HepG2 (cell line): ENCODE measurements around the gene CTU2. TPM values are rescaled to one million over a fixed set of nuclear protein-coding genes. Genes with fewer than 3 reads are reported as not detected.

Source experiments
- BHLHE40 ChIP-seq: IDR thresholded peaks from 2 replicates; pipeline ENCODE4 v1.6.1; 2011; ENCODE audit warnings: low read length, improper control_type of control experiment
- CCDC6 ChIP-seq: sonication (generic); formaldehyde crosslinking; IDR thresholded peaks from 2 replicates; pipeline ENCODE4 v1.8.1; 2022; ENCODE audit warnings: mild to moderate bottlenecking, missing genetic modification reagents, moderate library complexity
- CHD2 ChIP-seq: IDR thresholded peaks from 2 replicates; pipeline ENCODE4 v1.6.1; 2011; ENCODE audit warnings: low read depth, low read length, improper control_type of control experiment
- NFKB2 ChIP-seq: sonication (generic); formaldehyde crosslinking; IDR thresholded peaks from 2 replicates; pipeline ENCODE4 v1.4.0; 2020; ENCODE audit warnings: missing genetic modification reagents, borderline replicate concordance
- PTBP1 ChIP-seq: fragments of 200-400 bp; formaldehyde crosslinking; IDR thresholded peaks from 2 replicates; pipeline ENCODE4 v1.6.1; 2018; ENCODE audit warnings: low read length, low read depth; ENCODE audit not compliant: poor library complexity, severe bottlenecking
- RXRA ChIP-seq: sonication (generic); formaldehyde crosslinking; IDR thresholded peaks from 2 replicates; pipeline ENCODE4 v1.5.1; 2020; ENCODE audit warnings: missing genetic modification reagents
- SMYD3 ChIP-seq: sonication (generic); formaldehyde crosslinking; IDR thresholded peaks from 2 replicates; pipeline ENCODE4 v1.8.1; 2023; ENCODE audit warnings: mild to moderate bottlenecking, missing genetic modification reagents
- TBP ChIP-seq: sonication (generic); formaldehyde crosslinking; IDR thresholded peaks from 2 replicates; pipeline ENCODE4 v1.5.0; 2020; ENCODE audit warnings: missing genetic modification reagents
- ZFX ChIP-seq: sonication (generic); formaldehyde crosslinking; IDR thresholded peaks from 2 replicates; pipeline ENCODE4 v1.4.0; 2020; ENCODE audit warnings: mild to moderate bottlenecking, low read depth, missing genetic modification reagents, moderate library complexity
- ZFY ChIP-seq: sonication (generic); formaldehyde crosslinking; IDR thresholded peaks from 2 replicates; pipeline ENCODE4 v1.4.0; 2020; ENCODE audit warnings: missing genetic modification reagents
- ZNF3 ChIP-seq: IDR thresholded peaks from 2 replicates; pipeline ENCODE4 v1.7.0; 2017; ENCODE audit warnings: inconsistent platforms
- ZNF331 ChIP-seq: sonication (generic); formaldehyde crosslinking; IDR thresholded peaks from 2 replicates; pipeline ENCODE4 v1.4.0; 2020; ENCODE audit warnings: missing genetic modification reagents
- ZNF619 ChIP-seq: sonication (generic); formaldehyde crosslinking; IDR thresholded peaks from 2 replicates; pipeline ENCODE4 v1.4.0; 2020; ENCODE audit warnings: mild to moderate bottlenecking, missing genetic modification reagents
- ZNF724P ChIP-seq: sonication (generic); formaldehyde crosslinking; IDR thresholded peaks from 2 replicates; pipeline ENCODE4 v1.8.0; 2022; ENCODE audit warnings: missing genetic modification reagents, borderline replicate concordance
- ZNF781 ChIP-seq: sonication (generic); formaldehyde crosslinking; IDR thresholded peaks from 2 replicates; pipeline ENCODE4 v1.5.1; 2020; ENCODE audit warnings: borderline replicate concordance, mild to moderate bottlenecking, missing genetic modification reagents; ENCODE audit errors: not compliant biosample characterization
- ZSCAN9 ChIP-seq: IDR thresholded peaks from 2 replicates; pipeline ENCODE4 v1.6.1; 2016; ENCODE audit warnings: borderline replicate concordance
- polyA plus RNA-seq, 8 experiments: library from polyadenylated mRNA; depleted of rRNA in 3 of 8; stranded (reverse) in 7 of 8; unstranded in 1 of 8; fragments of >200 nt; fragmentation: Illumina TruSeq in 4 of 8; extraction: Trizol in 4 of 8; gene quantifications; 2 replicates each; pipeline versions ENCODE4 v1.2.1 to v1.2.3, GENCODE V29; 2011 to 2016; ENCODE audit warnings: low read depth in 4 of 8, missing spikeins in 1 of 8, mixed read lengths in 1 of 8; ENCODE audit not compliant: insufficient read depth in 1 of 8
- total RNA-seq, 5 experiments: library from RNA; depleted of rRNA; stranded (reverse); fragments of >200 nt; fragmentation: Illumina TruSeq; extraction: Trizol; gene quantifications; 2 replicates each; pipeline ENCODE4 v1.2.3, GENCODE V29; 2016; ENCODE audit warnings: low read depth in 1 of 5
- TF ChIP-seq, protein P1 (sequence below): sonication (generic); formaldehyde crosslinking; IDR thresholded peaks from 2 replicates; pipeline ENCODE4 v1.5.1; 2020; ENCODE audit warnings: mild to moderate bottlenecking, missing genetic modification reagents
- TF ChIP-seq, protein P2 (sequence below): sonication (generic); formaldehyde crosslinking; conservative IDR thresholded peaks from 2 replicates; pipeline ENCODE4 v1.8.1; 2023; ENCODE audit warnings: missing genetic modification reagents
- TF ChIP-seq, protein P3 (sequence below): sonication (generic); formaldehyde crosslinking; IDR thresholded peaks from 2 replicates; pipeline ENCODE4 v1.5.0; 2020; ENCODE audit warnings: mild to moderate bottlenecking, missing genetic modification reagents, borderline replicate concordance
- TF ChIP-seq, protein P4 (sequence below): sonication (generic); formaldehyde crosslinking; IDR thresholded peaks from 2 replicates; pipeline ENCODE4 v1.5.1; 2020; ENCODE audit warnings: mild to moderate bottlenecking, missing genetic modification reagents, moderate library complexity

The CTU2 gene
- total and polyA plus RNA-seq, 2 of the 13 experiments (the other 11 are each of a cell fraction or from before 2014, with no cell fraction given) = 13.3 to 21.9 TPM

DNA sequence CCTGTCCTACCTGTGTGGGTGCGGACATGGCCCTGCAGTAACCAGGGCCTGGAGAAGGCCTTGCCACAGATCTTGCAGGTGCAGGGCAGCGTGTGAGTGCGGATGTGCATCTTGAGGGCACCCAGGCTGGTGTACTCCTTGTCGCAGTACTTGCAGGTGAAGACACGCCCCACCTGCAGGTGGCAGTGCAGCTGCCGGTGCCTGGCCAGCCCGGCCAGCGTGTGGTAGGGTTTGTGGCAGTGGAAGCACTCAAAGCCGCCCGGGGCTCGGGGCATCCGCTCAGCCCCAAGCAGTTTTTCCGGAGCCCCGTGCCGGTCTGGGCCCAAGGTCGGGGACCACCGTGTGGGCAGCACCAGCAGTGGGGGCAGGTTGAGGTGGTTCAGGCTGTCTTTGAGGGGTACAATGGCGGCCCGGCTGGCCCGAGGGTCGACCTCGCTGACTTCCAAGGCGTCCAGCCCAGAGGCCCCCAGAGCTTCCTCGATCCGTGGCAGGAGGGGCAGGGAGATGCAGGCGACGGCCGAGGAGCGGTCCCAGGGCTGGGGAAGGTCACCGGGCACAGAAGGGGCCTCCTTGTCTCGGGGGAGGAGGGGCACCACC lies 25.1 kb upstream of the CTU2 start (continued):
- no peak for TF ChIP-seq ZSCAN9 (CRISPR knock-in tag)
- peak; percentile 39; the same call in 1 of the 2 replicates for TF ChIP-seq ZFY (CRISPR knock-in tag)
- TF ChIP-seq, protein P1, sequence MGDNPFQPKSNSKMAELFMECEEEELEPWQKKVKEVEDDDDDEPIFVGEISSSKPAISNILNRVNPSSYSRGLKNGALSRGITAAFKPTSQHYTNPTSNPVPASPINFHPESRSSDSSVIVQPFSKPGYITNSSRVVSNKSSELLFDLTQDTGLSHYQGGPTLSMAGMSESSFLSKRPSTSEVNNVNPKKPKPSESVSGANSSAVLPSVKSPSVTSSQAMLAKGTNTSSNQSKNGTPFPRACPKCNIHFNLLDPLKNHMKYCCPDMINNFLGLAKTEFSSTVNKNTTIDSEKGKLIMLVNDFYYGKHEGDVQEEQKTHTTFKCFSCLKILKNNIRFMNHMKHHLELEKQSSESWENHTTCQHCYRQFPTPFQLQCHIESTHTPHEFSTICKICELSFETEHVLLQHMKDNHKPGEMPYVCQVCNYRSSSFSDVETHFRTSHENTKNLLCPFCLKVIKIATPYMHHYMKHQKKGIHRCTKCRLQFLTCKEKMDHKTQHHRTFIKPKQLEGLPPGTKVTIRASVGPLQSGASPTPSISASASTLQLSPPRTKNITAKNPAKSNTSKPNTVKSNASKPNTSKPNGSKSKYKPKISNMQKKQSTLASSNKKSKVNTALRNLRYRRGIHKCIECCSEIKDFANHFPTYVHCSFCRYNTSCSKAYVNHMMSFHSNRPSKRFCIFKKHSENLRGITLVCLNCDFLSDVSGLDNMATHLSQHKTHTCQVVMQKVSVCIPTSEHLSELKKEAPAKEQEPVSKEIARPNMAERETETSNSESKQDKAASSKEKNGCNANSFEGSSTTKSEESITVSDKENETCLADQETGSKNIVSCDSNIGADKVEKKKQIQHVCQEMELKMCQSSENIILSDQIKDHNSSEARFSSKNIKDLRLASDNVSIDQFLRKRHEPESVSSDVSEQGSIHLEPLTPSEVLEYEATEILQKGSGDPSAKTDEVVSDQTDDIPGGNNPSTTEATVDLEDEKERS (CRISPR knock-in tag) = no peak
- TF ChIP-seq, protein P2, sequence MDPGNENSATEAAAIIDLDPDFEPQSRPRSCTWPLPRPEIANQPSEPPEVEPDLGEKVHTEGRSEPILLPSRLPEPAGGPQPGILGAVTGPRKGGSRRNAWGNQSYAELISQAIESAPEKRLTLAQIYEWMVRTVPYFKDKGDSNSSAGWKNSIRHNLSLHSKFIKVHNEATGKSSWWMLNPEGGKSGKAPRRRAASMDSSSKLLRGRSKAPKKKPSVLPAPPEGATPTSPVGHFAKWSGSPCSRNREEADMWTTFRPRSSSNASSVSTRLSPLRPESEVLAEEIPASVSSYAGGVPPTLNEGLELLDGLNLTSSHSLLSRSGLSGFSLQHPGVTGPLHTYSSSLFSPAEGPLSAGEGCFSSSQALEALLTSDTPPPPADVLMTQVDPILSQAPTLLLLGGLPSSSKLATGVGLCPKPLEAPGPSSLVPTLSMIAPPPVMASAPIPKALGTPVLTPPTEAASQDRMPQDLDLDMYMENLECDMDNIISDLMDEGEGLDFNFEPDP (CRISPR knock-in tag) = no peak
- TF ChIP-seq, protein P3, sequence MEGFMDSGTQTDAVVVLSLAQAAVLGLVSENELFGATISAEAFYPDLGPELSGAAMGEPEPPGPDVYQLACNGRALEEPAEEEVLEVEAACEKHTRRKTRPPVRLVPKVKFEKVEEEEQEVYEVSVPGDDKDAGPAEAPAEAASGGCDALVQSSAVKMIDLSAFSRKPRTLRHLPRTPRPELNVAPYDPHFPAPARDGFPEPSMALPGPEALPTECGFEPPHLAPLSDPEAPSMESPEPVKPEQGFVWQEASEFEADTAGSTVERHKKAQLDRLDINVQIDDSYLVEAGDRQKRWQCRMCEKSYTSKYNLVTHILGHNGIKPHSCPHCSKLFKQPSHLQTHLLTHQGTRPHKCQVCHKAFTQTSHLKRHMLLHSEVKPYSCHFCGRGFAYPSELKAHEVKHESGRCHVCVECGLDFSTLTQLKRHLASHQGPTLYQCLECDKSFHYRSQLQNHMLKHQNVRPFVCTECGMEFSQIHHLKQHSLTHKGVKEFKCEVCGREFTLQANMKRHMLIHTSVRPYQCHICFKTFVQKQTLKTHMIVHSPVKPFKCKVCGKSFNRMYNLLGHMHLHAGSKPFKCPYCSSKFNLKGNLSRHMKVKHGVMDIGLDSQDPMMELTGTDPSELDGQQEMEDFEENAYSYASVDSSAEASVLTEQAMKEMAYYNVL (CRISPR knock-in tag) = 0 out of 2 replicates have a peak, but pooled peaks have one; percentile 21
- peak; percentile 64 for TF ChIP-seq ZNF331 (CRISPR knock-in tag)
- TF ChIP-seq NFKB2 (CRISPR knock-in tag) = no peak
- no peak for TF ChIP-seq CHD2
- no peak; the same call in 1 of the 2 replicates for TF ChIP-seq ZFX
- TF ChIP-seq BHLHE40 = 0 out of 2 replicates have a peak, but pooled peaks have one; percentile 10
- no peak for TF ChIP-seq SMYD3
- TF ChIP-seq ZNF781 (CRISPR knock-in tag) = no peak
- 0 out of 2 replicates have a peak, but pooled peaks have one; percentile 67 for TF ChIP-seq ZNF724P (CRISPR knock-in tag)
- peak; percentile 69 for TF ChIP-seq RXRA (CRISPR knock-in tag)
- no peak for TF ChIP-seq ZNF619 (CRISPR knock-in tag)
- no peak for TF ChIP-seq PTBP1
- no peak for TF ChIP-seq ZNF3
- TF ChIP-seq CCDC6 (CRISPR knock-in tag) = 0 out of 2 replicates have a peak, but pooled peaks have one; percentile 53
- TF ChIP-seq, protein P4, sequence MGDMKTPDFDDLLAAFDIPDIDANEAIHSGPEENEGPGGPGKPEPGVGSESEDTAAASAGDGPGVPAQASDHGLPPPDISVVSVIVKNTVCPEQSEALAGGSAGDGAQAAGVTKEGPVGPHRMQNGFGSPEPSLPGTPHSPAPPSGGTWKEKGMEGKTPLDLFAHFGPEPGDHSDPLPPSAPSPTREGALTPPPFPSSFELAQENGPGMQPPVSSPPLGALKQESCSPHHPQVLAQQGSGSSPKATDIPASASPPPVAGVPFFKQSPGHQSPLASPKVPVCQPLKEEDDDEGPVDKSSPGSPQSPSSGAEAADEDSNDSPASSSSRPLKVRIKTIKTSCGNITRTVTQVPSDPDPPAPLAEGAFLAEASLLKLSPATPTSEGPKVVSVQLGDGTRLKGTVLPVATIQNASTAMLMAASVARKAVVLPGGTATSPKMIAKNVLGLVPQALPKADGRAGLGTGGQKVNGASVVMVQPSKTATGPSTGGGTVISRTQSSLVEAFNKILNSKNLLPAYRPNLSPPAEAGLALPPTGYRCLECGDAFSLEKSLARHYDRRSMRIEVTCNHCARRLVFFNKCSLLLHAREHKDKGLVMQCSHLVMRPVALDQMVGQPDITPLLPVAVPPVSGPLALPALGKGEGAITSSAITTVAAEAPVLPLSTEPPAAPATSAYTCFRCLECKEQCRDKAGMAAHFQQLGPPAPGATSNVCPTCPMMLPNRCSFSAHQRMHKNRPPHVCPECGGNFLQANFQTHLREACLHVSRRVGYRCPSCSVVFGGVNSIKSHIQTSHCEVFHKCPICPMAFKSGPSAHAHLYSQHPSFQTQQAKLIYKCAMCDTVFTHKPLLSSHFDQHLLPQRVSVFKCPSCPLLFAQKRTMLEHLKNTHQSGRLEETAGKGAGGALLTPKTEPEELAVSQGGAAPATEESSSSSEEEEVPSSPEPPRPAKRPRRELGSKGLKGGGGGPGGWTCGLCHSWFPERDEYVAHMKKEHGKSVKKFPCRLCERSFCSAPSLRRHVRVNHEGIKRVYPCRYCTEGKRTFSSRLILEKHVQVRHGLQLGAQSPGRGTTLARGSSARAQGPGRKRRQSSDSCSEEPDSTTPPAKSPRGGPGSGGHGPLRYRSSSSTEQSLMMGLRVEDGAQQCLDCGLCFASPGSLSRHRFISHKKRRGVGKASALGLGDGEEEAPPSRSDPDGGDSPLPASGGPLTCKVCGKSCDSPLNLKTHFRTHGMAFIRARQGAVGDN (CRISPR knock-in tag) = peak; percentile 61
- no peak for TF ChIP-seq TBP (CRISPR knock-in tag)
